Left lung (tissue), 10 donors: ENCODE data around the gene FBRSL1. TPM values are rescaled to one million over a fixed set of nuclear protein-coding genes. Genes with fewer than 3 reads are reported as not detected.
A peak's percentile ranks its signal among the peaks of the same experiment; 100 is the strongest.

Source experiments
- ATAC-seq: fragments of 200-7000 bp; cut with Tn5 transposase; one replicate; pipeline ENCODE4 v1.9.1; 2020; ENCODE audit warnings: moderate library complexity
- DNase-seq, 4 donors: peaks; one replicate each; pipeline ENCODE4 v3.0.0-alpha.2; 2013 to 2020
- H3K27ac ChIP-seq, 2 donors: fragments of 200-600 bp; sonication (generic) in 1 of 2; one replicate each; pipeline versions ENCODE4 v1.5.0 to v1.8.0; 2020 to 2021
- H3K27me3 ChIP-seq, 2 donors: fragments of 200-600 bp; sonication (generic) in 1 of 2; one replicate each; pipeline versions ENCODE4 v1.5.0 to v1.8.0; 2020 to 2021
- H3K36me3 ChIP-seq, 2 donors: fragments of 200-600 bp; sonication (generic) in 1 of 2; one replicate each; pipeline versions ENCODE4 v1.5.0 to v1.8.0; 2020 to 2021
- H3K4me1 ChIP-seq, 2 donors: fragments of 200-600 bp; one replicate each; pipeline ENCODE4 v1.8.0; 2021
- H3K4me3 ChIP-seq, 2 donors: fragments of 200-600 bp; sonication (generic) in 1 of 2; one replicate each; pipeline versions ENCODE4 v1.5.0 to v1.8.0; 2020 to 2021; ENCODE audit warnings: mild to moderate bottlenecking in 1 of 2
- H3K9me3 ChIP-seq, 2 donors: fragments of 200-600 bp; sonication (generic) in 1 of 2; one replicate each; pipeline versions ENCODE4 v1.5.0 to v1.8.0; 2020 to 2021
- intact Hi-C, 2 donors: fragments of 100-400 bp; cut with DNase I; formaldehyde crosslinking; loops; one replicate each; pipeline versions ENCODE4 v1.11.2 to v1.14.2; 2022
- polyA plus RNA-seq, 6 donors: library from polyadenylated mRNA; unstranded; fragments of 120-200 nt; gene quantifications; one replicate each; pipeline ENCODE4 v1.2.1, GENCODE V29; 2013; ENCODE audit not compliant: insufficient read length in 6 of 6
- total RNA-seq, 2 donors: library from RNA; stranded (reverse); fragmentation: NEBNext Ultra II Directional; extraction: Animal tissue kit (Norgen Biotek cat#: 25700); gene quantifications; one replicate each; pipeline ENCODE4 v1.2.1, GENCODE V29; 2021
- TF ChIP-seq, protein P1 (sequence below), 2 donors: fragments of 200-600 bp; sonication (generic) in 1 of 2; IDR thresholded peaks; one replicate each; pipeline versions ENCODE4 v1.5.0 to v1.8.0; 2021; ENCODE audit warnings: antibody characterized with exemption in 2 of 2
- donor health status: DM: no; HTN: yes; CAD: no.
- donor health status: DM: no; HTN: no; CAD: no.

The FBRSL1 gene
- total and polyA plus RNA-seq, 8 donors = 44.7 to 113 (median 83.9) TPM

DNA sequence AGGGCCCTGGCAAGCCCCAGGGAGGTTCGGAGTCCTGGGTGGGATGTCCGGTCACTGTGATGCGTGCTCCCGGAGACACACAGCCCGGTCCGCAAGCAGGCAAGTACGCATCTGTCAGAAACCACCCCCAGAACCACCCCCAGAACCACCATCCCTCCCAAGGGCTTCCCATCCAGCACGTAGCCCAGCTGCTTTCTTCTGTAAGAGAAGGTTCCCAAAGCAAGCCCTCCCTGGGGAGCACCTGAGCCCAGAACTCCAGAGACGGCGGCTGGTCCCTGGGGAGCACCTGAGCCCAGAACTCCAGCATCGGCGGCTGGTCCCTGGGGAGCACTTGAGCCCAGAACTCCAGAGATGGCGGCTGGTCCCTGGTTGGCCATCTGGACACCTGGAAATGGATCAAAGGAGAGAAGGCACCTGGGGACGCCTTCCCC, 2.6 kb upstream of the FBRSL1 start:
- no peak for ATAC-seq
- intact Hi-C loops = no loop called here
- H3K4me1 ChIP-seq = peaks cover 13 to 37% of the 10 kb centered on the region in 2 donors
- no peaks in the 10 kb centered on the region for H3K9me3 ChIP-seq
- no peaks in the 10 kb centered on the region for H3K27me3 ChIP-seq
- H3K36me3 ChIP-seq = no peaks in the 10 kb centered on the region
- peak in 1 of 4 donors; percentile 71 for DNase-seq
- H3K27ac ChIP-seq = no peak overlapping the region
- TF ChIP-seq, protein P1, sequence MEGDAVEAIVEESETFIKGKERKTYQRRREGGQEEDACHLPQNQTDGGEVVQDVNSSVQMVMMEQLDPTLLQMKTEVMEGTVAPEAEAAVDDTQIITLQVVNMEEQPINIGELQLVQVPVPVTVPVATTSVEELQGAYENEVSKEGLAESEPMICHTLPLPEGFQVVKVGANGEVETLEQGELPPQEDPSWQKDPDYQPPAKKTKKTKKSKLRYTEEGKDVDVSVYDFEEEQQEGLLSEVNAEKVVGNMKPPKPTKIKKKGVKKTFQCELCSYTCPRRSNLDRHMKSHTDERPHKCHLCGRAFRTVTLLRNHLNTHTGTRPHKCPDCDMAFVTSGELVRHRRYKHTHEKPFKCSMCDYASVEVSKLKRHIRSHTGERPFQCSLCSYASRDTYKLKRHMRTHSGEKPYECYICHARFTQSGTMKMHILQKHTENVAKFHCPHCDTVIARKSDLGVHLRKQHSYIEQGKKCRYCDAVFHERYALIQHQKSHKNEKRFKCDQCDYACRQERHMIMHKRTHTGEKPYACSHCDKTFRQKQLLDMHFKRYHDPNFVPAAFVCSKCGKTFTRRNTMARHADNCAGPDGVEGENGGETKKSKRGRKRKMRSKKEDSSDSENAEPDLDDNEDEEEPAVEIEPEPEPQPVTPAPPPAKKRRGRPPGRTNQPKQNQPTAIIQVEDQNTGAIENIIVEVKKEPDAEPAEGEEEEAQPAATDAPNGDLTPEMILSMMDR (IDR thresholded peaks at IDR 0.05) = no peak
- no peak overlapping the region for H3K4me3 ChIP-seq

- Histone ChIP-seq H3K27me3 (no peaks in the 10 kb centered on the region), H3K9me3 (no peaks in the 10 kb centered on the region), H3K36me3 (no peaks in the 10 kb centered on the region), H3K4me3 (peak overlapping the region; percentile 64 to 75), H3K4me1 (peaks cover 14 to 48% of the 10 kb centered on the region in 2 donors), H3K27ac (peak overlapping the region; percentile 79 to 91)
- intact Hi-C loops = no loop called here
- TF ChIP-seq, protein P1 (IDR thresholded peaks at IDR 0.05) = no peak
- peak in 3 of 4 donors; percentile 41 to 84 (median 79) for DNase-seq
- peak; percentile 21 for ATAC-seq
These were observed 1.5 kb upstream of the FBRSL1 start for GRCh38 chr12:132488127-132489077.

- peak overlapping the region; percentile 79 to 91 for H3K27ac ChIP-seq
- no peaks in the 10 kb centered on the region for H3K36me3 ChIP-seq
- H3K4me1 ChIP-seq = peaks cover 19 to 55% of the 10 kb centered on the region in 2 donors
- H3K4me3 ChIP-seq = peak overlapping the region; percentile 64 to 75
- no peaks in the 10 kb centered on the region for H3K9me3 ChIP-seq
- TF ChIP-seq, protein P1 (IDR thresholded peaks at IDR 0.05) = no peak
- no peaks in the 10 kb centered on the region for H3K27me3 ChIP-seq
- DNase-seq = peak in 3 of 4 donors; percentile 54 to 91 (median 63)
- peak; percentile 43 for ATAC-seq
- intact Hi-C loops = no loop called here
These were observed 811 bp upstream of the FBRSL1 start for GRCh38 chr12:132489078-132489601.

- no peaks in the 10 kb centered on the region for H3K36me3 ChIP-seq
- H3K9me3 ChIP-seq = no peaks in the 10 kb centered on the region
- no peak overlapping the region for H3K27ac ChIP-seq
- DNase-seq (no peak), ATAC-seq (no peak)
- H3K4me3 ChIP-seq = peak overlapping the region; percentile 61 to 64
- intact Hi-C loops = no loop called here
- TF ChIP-seq, protein P1 (IDR thresholded peaks at IDR 0.05) = no peak
- no peaks in the 10 kb centered on the region for H3K27me3 ChIP-seq
- peaks cover 23 to 69% of the 10 kb centered on the region in 2 donors for H3K4me1 ChIP-seq
These were observed 629 bp downstream of the FBRSL1 start for GRCh38 chr12:132490422-132491137.
